Stimulated activated effector memory CD8-positive, alpha-beta T cell treated with anti-CD3 and anti-CD28 coated beads, Interleukin-12 subunit alpha, Interleukin-12 subunit beta, amount 100 ng/mL, for 72 hours (primary cell): ENCODE results near the gene JKAMP.
"Not testable (repeated sequence)": the region's sequence is repeated elsewhere in the genome, so short reads cannot be mapped to it uniquely, and the experiment has no call there.

Experiments used
- ATAC-seq: fragments of 150-1000 bp; cut with Tn5 transposase; 2 replicates; pipeline ENCODE4 v1.10.0; 2021
- DNase-seq, 2 donors: peaks; one replicate each; pipeline ENCODE4 v3.0.0; 2021 to 2022; ENCODE audit warnings: low spot score in 2 of 2
- H3K27ac Mint-ChIP-seq: one replicate; pipeline ENCODE4 v1.8.0; 2022; ENCODE audit warnings: mild to moderate bottlenecking, mixed read lengths
- H3K36me3 Mint-ChIP-seq: one replicate; pipeline ENCODE4 v1.8.0; 2022; ENCODE audit warnings: mild to moderate bottlenecking, mixed read lengths
- H3K4me1 Mint-ChIP-seq: one replicate; pipeline ENCODE4 v1.8.0; 2022; ENCODE audit warnings: mixed read lengths
- H3K4me3 Mint-ChIP-seq: one replicate; pipeline ENCODE4 v1.8.0; 2022; ENCODE audit warnings: mild to moderate bottlenecking, mixed read lengths
- H3K9me3 Mint-ChIP-seq: one replicate; pipeline ENCODE4 v1.8.0; 2022; ENCODE audit warnings: mixed read lengths

The JKAMP gene

DNA sequence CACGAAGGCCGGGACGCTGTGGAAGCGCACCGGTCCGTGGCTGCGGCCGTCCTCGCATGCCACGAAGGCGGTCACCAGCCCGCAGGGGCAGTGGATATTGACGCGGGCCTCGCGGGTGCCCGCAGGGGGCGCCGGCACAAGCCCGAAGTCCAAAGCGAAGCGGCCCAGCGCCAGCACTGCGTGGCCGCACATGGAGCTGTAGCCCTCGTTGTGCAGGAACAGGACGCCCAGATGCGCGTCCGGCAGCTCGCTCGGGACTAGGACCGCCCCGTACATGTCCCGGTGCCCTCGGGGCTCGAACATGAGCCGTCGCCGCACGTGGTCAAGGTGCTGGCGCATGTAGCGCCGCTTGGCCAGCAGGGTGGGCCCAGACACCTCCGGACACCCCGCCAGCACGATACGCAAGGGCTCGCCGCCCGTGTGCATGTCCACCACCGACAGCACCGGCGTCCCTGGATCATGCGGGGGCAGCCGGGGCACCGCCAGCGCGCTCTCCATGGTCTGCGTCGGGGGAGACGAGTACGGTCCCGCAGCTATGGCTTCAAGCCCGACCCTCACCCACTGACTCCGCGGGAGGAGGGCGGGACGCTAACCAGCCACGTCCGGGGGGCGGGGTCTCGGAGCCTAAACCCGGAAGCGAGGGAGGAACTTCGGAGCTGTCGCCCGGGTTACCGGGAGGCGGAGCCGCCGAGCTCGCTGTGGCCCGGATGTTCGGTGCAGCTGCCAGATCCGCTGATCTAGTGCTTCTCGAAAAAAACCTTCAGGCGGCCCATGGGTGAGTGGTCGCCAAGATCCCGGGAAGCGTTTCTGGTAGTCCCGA is at the start of gene JKAMP, which contains the start of gene L3HYPDH:
JKAMP (plus strand) TSS at position 699 of the 820 bp plus-strand sequence; CDS start at position 772, 73 bp downstream.
L3HYPDH (minus strand) TSS at position 590 of the 820 bp plus-strand sequence; CDS start at position 498, 92 bp downstream.
- peak; percentile 89 to 97 for DNase-seq
- H3K36me3 Mint-ChIP-seq: peaks cover 14% of the 10 kb centered on the region
- peaks cover 58% of the 10 kb centered on the region for H3K4me1 Mint-ChIP-seq
- no peaks in the 10 kb centered on the region for H3K9me3 Mint-ChIP-seq
- H3K4me3 Mint-ChIP-seq: peak within 1 kb of the TSS; percentile 80
- H3K27ac Mint-ChIP-seq: peak within 1 kb of the TSS; percentile 87
- peak; percentile 95 for ATAC-seq

DNA sequence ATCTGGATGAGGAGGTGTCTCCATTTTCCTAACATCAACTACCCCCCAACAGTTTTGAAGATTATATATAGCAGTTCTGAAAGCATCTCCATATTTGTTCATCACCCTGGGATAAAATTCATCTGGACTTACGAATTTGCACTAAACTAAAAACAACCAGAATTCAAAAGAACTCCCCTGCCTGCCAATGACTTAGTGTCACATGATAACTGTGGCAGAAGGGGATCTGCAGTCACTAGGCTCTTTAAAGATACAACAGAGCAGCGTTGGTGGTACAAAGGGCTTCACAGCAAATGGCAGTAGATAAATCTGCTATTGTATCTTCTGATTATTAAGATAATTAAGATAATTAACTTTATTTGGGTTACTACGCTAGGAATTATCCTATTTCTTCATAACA is 49.2 kb upstream of the JKAMP start:
- Mint-ChIP-seq H3K9me3 (no peaks in the 10 kb centered on the region), H3K4me3 (no peak overlapping the region), H3K36me3 (no peaks in the 10 kb centered on the region), H3K4me1 (no peaks in the 10 kb centered on the region), H3K27ac (no peak overlapping the region)
- no peak for ATAC-seq
- DNase-seq: no peak

GRCh38 chr14:59435987-59436386 is 48.3 kb upstream of the JKAMP start:
- H3K4me3 Mint-ChIP-seq: no peak overlapping the region
- no peaks in the 10 kb centered on the region for H3K36me3 Mint-ChIP-seq
- H3K9me3 Mint-ChIP-seq: no peaks in the 10 kb centered on the region
- ATAC-seq: no peak
- no peaks in the 10 kb centered on the region for H3K4me1 Mint-ChIP-seq
- DNase-seq: no peak
- no peak overlapping the region for H3K27ac Mint-ChIP-seq

GRCh38 chr14:59438195-59438647 is 46.1 kb upstream of the JKAMP start:
- H3K4me1 Mint-ChIP-seq: no peaks in the 10 kb centered on the region
- no peak overlapping the region for H3K27ac Mint-ChIP-seq
- no peaks in the 10 kb centered on the region for H3K36me3 Mint-ChIP-seq
- H3K4me3 Mint-ChIP-seq: no peak overlapping the region
- no peak for ATAC-seq
- DNase-seq: no peak
- H3K9me3 Mint-ChIP-seq: no peaks in the 10 kb centered on the region

GRCh38 chr14:59439256-59439965 is 44.9 kb upstream of the JKAMP start:
- H3K36me3 Mint-ChIP-seq: no peaks in the 10 kb centered on the region
- ATAC-seq (no peak), DNase-seq (no peak)
- H3K4me3 Mint-ChIP-seq: no peak overlapping the region
- no peak overlapping the region for H3K27ac Mint-ChIP-seq
- H3K4me1 Mint-ChIP-seq: no peaks in the 10 kb centered on the region
- H3K9me3 Mint-ChIP-seq: no peaks in the 10 kb centered on the region

DNA sequence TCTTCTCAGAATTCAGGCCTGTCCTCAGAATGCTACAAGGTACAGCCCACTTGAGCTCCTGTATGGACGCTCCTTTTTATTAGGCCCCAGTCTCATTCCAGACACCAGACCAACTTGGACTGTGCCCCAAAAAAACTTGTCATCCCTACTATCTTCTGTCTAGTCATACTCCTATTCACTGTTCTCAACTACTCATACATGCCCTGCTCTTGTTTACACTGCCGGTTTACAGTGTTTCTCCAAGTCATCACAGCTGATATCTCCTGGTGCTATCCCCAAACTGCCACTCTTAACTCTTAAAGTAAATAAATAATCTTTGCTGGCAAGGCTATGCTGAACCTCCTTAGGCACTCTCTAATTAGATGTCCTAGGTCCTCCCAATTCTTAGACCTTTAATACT is 35.6 kb upstream of the JKAMP start:
- not testable (repeated sequence) for H3K36me3 Mint-ChIP-seq, ATAC-seq, H3K27ac Mint-ChIP-seq, H3K4me3 Mint-ChIP-seq, DNase-seq, H3K4me1 Mint-ChIP-seq, H3K9me3 Mint-ChIP-seq

- H3K4me1 Mint-ChIP-seq: no peaks in the 10 kb centered on the region
- H3K9me3 Mint-ChIP-seq: no peaks in the 10 kb centered on the region
- ATAC-seq (no peak), DNase-seq (no peak)
- H3K4me3 Mint-ChIP-seq: no peak overlapping the region
- H3K36me3 Mint-ChIP-seq: no peaks in the 10 kb centered on the region
- H3K27ac Mint-ChIP-seq: no peak overlapping the region
Observed at GRCh38 chr14:59450716-59451115, 33.6 kb upstream of the JKAMP start.

DNA sequence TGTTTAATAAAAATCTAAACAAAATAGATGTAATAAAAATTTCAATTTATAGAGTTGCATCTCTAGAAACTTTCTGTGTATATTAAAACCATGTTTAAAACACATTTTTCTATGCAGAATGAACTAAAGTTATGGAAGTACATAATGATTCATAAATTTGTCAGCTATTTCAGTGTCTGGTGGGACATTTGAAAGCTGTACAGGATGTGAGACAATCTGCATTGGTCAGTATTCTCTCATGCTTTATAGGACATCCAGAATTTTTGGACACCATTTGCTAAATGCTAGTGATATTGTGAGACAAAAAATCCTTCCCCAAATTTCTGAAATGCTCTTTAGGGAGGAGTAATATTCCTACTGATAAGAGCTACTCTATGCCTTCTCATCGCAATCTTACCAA is 32.5 kb upstream of the JKAMP start:
- no peak for DNase-seq
- Mint-ChIP-seq H3K4me1 (no peaks in the 10 kb centered on the region), H3K4me3 (no peak overlapping the region), H3K27ac (no peak overlapping the region), H3K36me3 (no peaks in the 10 kb centered on the region), H3K9me3 (no peaks in the 10 kb centered on the region)
- no peak for ATAC-seq

DNA sequence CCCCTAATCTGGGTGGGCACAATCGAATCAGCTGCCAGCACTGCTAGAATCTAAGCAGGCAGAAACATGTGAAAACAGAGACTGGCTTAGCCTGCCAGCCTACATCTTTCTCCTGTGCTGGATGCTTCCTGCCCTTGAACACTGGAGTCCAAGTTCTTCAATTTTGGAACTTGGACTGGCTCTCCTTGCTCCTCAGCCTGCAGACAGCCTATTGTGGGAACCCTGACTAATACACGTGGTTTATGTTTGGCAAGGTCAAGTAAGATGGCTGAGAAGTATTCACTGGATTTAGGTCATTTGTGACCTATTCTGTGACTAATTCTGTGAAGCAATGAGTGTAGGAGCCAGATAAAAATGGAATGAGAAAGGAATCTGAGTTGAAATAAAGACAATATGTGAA is 30.2 kb upstream of the JKAMP start:
- DNase-seq: no peak
- Mint-ChIP-seq H3K36me3 (no peaks in the 10 kb centered on the region), H3K4me3 (no peak overlapping the region), H3K9me3 (no peaks in the 10 kb centered on the region), H3K4me1 (no peaks in the 10 kb centered on the region), H3K27ac (no peak overlapping the region)
- ATAC-seq: no peak

DNA sequence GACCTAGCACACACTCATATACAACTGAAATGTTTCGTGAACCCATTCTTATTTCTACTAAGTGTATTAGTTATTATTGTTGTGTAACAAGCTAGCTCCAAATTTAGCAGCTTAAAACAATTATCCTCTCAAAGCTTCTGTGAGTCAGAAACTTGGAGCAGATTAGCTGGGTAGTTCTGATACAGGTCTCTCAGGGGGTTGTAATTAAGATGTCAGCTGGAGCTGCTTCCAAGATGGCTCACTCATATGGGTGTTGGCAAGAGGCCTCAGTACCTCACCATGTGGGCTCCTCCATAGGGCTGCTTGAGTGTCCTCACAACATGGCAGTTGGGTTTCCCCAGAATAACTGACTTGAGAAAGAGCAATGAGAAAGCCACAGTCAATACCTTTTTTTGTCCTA is 28.9 kb upstream of the JKAMP start:
- Mint-ChIP-seq H3K27ac (no peak overlapping the region), H3K9me3 (no peaks in the 10 kb centered on the region), H3K36me3 (no peaks in the 10 kb centered on the region), H3K4me3 (no peak overlapping the region), H3K4me1 (no peaks in the 10 kb centered on the region)
- no peak for DNase-seq
- no peak for ATAC-seq

DNA sequence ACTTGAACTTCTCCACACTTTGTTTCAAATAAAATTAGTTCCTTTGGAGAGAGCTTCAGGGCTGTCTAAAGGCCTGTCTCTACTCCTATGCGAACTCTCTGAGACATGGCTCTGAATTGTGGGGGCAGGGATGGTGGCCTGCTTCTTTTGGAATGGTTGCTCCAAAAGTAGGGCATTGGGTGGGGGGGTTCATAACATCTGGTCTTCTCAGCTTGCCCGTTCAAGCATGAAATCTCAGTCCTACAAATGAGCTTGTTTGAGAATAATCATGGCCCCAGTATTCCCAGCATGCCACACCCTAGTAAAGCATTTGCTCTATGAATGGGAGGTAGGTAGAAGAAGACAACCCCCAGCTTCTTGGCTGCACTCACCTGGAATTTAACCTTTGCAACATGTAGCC is 25.8 kb upstream of the JKAMP start:
- no peaks in the 10 kb centered on the region for H3K36me3 Mint-ChIP-seq
- no peak for DNase-seq
- no peak for ATAC-seq
- H3K4me1 Mint-ChIP-seq: peaks cover under 1% of the 10 kb centered on the region
- H3K4me3 Mint-ChIP-seq: no peak overlapping the region
- H3K9me3 Mint-ChIP-seq: no peaks in the 10 kb centered on the region
- H3K27ac Mint-ChIP-seq: no peak overlapping the region

DNA sequence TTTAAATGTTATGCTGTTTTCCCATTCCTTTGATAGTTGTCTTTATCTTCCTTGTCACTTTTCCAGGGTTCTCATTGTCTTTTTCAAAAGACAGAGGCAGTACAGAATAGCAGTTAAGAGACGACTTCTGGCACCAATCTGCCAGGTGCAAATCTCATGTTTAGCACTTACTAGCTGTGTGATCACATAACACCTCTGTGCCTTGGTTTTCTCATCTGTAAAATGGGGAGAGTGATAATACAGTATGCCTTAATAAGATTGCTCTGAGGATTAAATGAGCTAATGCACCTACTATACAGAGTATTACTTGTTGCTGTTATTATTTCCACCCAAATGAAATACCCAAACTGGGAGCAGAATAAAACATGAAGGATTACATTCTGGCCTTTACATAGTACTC is 23.9 kb upstream of the JKAMP start:
- Mint-ChIP-seq H3K27ac (no peak overlapping the region), H3K4me3 (no peak overlapping the region), H3K4me1 (peaks cover 8% of the 10 kb centered on the region), H3K9me3 (no peaks in the 10 kb centered on the region), H3K36me3 (no peaks in the 10 kb centered on the region)
- ATAC-seq: no peak
- no peak for DNase-seq

DNA sequence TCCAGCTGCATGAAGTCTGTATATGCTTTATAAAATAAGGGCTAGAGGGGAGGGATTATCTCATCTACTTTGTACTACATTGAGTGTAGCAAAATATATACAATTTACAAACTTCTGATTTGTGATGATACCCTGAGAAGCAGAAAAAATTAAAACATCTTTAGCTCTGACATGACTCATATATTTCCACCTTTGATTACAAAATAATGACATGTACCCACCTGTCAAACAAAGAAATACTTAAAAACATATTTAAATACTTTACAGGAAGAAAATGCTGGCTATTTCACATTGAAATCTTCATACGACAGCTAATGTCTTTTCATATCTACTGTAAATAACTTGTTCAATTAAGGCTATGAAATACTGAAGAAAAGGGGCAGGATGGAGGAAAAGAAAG is 22.4 kb upstream of the JKAMP start:
- H3K4me1 Mint-ChIP-seq: peaks cover 8% of the 10 kb centered on the region
- no peak overlapping the region for H3K27ac Mint-ChIP-seq
- DNase-seq (no peak), ATAC-seq (no peak)
- no peaks in the 10 kb centered on the region for H3K9me3 Mint-ChIP-seq
- H3K36me3 Mint-ChIP-seq: no peaks in the 10 kb centered on the region
- H3K4me3 Mint-ChIP-seq: no peak overlapping the region

DNA sequence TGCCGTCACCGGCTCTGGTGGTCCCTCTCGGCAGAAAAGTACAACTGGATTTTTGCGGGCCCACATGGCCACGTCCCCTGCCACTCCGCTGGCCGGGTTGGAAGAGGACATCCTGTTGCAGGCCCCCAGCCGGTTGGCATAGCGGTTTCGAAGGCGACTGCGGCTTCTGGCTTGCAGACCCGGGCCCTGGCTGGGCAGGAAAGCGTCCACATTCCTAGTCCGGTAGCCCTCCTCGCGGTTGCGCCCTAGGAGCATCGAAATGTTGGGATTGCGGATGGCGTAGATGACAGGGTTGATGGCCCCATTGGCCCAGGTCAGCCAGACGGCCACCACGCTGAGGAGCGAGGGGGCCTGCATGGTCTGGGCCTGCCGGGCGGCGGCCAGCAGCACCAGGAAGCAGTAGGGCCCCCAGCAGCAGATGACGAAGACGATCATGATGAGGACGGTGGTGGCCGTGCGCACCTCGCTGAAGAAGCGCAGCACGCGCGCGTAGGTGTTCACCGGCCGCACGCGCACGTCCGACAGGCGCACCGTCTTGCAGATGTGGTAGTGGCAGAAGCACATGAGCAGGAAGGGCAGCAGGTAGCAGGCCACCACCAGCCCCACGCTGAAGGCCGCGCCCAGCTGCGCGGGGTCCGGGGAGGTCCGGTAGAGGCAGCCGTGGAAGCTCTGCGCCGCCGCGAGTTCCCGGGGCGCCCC is 20.4 kb upstream of the JKAMP start:
- Mint-ChIP-seq H3K9me3 (no peaks in the 10 kb centered on the region), H3K36me3 (no peaks in the 10 kb centered on the region), H3K27ac (peak overlapping the region; percentile 45), H3K4me3 (peak overlapping the region; percentile 81), H3K4me1 (peaks cover 8% of the 10 kb centered on the region)
- no peak for DNase-seq
- ATAC-seq: peak; percentile 67

- H3K4me1 Mint-ChIP-seq: peaks cover 8% of the 10 kb centered on the region
- peak; percentile 42 to 75 for DNase-seq
- peak overlapping the region; percentile 81 for H3K4me3 Mint-ChIP-seq
- ATAC-seq: peak; percentile 81
- no peaks in the 10 kb centered on the region for H3K9me3 Mint-ChIP-seq
- H3K27ac Mint-ChIP-seq: peak overlapping the region; percentile 45
- H3K36me3 Mint-ChIP-seq: no peaks in the 10 kb centered on the region
Observed at GRCh38 chr14:59464486-59465315, 19.6 kb upstream of the JKAMP start.
